ENCODE measurements around the gene LY86. TPM values are rescaled to one million over a fixed set of nuclear protein-coding genes. Genes with fewer than 3 reads are reported as not detected.

LY86 gene
- total RNA-seq, 1 experiment from 2014 or later, result not detected

- ChIA-PET POLR2A (no interaction called here), CTCF (no interaction called here)
- no TSS peak for BruUV-seq (replicated peaks)
- intact Hi-C loops (cut with micrococcal nuclease), result no loop called here
- no peaks in the 10 kb centered on the region for H3K27me3 Mint-ChIP-seq (ENCODE audit: insufficient read depth, unreplicated experiment)
- H3K9me3 Mint-ChIP-seq (ENCODE audit: unreplicated experiment), result no peaks in the 10 kb centered on the region
- peaks cover 19% of the 10 kb centered on the region for H3K4me1 Mint-ChIP-seq (ENCODE audit: insufficient read depth, unreplicated experiment)
- H3K4me3 Mint-ChIP-seq (ENCODE audit: unreplicated experiment), result no peak overlapping the region
- no peak overlapping the region for H3K27ac Mint-ChIP-seq (ENCODE audit: low read depth, unreplicated experiment)
- TF ChIP-seq, protein P1, sequence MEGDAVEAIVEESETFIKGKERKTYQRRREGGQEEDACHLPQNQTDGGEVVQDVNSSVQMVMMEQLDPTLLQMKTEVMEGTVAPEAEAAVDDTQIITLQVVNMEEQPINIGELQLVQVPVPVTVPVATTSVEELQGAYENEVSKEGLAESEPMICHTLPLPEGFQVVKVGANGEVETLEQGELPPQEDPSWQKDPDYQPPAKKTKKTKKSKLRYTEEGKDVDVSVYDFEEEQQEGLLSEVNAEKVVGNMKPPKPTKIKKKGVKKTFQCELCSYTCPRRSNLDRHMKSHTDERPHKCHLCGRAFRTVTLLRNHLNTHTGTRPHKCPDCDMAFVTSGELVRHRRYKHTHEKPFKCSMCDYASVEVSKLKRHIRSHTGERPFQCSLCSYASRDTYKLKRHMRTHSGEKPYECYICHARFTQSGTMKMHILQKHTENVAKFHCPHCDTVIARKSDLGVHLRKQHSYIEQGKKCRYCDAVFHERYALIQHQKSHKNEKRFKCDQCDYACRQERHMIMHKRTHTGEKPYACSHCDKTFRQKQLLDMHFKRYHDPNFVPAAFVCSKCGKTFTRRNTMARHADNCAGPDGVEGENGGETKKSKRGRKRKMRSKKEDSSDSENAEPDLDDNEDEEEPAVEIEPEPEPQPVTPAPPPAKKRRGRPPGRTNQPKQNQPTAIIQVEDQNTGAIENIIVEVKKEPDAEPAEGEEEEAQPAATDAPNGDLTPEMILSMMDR (IDR thresholded peaks at IDR 0.05; ENCODE audit: unreplicated experiment), result no peak
- H3K36me3 Mint-ChIP-seq (ENCODE audit: insufficient read depth, unreplicated experiment), result no peaks in the 10 kb centered on the region
- DNase-seq (ENCODE audit: unreplicated experiment), result no peak
Observed at GRCh38 chr6:6614983-6615349, 26.4 kb downstream of the LY86 start.

- peaks cover 19% of the 10 kb centered on the region for H3K4me1 Mint-ChIP-seq (ENCODE audit: insufficient read depth, unreplicated experiment)
- POLR2A ChIA-PET, result no interaction called here
- TF ChIP-seq, protein P1 (IDR thresholded peaks at IDR 0.05; ENCODE audit: unreplicated experiment), result no peak
- no peak for DNase-seq (ENCODE audit: unreplicated experiment)
- intact Hi-C loops (cut with micrococcal nuclease), result no loop called here
- CTCF ChIA-PET, result no interaction called here
- H3K27me3 Mint-ChIP-seq (ENCODE audit: insufficient read depth, unreplicated experiment), result no peaks in the 10 kb centered on the region
- no peaks in the 10 kb centered on the region for H3K36me3 Mint-ChIP-seq (ENCODE audit: insufficient read depth, unreplicated experiment)
- no peak overlapping the region for H3K27ac Mint-ChIP-seq (ENCODE audit: low read depth, unreplicated experiment)
- H3K4me3 Mint-ChIP-seq (ENCODE audit: unreplicated experiment), result no peak overlapping the region
- no peaks in the 10 kb centered on the region for H3K9me3 Mint-ChIP-seq (ENCODE audit: unreplicated experiment)
- BruUV-seq (replicated peaks), result no TSS peak
Observed at GRCh38 chr6:6616656-6617055, 28.1 kb downstream of the LY86 start.

DNA sequence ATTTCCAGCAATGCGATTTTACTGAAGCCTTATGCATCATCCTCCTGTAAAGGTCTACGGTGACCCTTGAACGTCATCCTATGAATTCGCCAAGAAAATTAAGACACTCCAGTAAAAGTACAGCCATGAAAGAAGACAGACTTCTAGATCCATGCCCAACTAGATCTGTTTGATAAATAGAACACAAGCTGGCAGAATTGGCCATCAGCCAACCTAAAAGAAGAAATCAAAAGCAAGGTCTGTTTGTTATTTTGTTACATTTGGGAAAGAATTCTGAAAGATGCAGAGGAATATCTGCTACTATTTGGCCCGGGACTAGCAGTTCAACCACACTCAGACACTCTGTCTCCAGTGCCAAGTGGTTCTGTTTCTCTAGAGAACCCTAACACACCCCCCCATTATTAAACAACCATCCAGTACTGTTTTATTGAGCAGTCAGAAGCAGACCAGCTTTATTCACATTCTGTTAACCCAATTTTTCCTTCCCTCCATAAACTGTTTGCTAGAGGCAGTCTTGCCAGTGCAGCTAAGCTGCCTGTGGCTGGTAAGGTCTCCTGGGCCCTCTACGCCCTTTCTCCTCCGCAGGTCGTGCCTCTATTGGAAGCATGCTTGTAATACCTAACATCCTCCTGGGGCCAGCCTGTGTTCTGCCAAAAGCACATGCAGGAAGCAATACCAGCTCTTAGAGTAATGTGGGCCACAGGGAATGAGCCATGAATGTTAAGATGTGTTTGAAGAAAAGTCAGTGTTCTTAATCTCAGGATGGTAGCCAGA is 30.7 kb downstream of the LY86 start:
- no TSS peak for BruUV-seq (replicated peaks)
- H3K27ac Mint-ChIP-seq (ENCODE audit: low read depth, unreplicated experiment), result no peak overlapping the region
- no peaks in the 10 kb centered on the region for H3K9me3 Mint-ChIP-seq (ENCODE audit: unreplicated experiment)
- ChIA-PET CTCF (no interaction called here), POLR2A (interaction anchor here (0.8 kb wide), 1 partner anchor 84 kb away, joined by 3 read pairs; no protein-coding TSS in a partner anchor)
- no peak overlapping the region for H3K4me3 Mint-ChIP-seq (ENCODE audit: unreplicated experiment)
- peaks cover 15% of the 10 kb centered on the region for H3K4me1 Mint-ChIP-seq (ENCODE audit: insufficient read depth, unreplicated experiment)
- TF ChIP-seq, protein P1 (IDR thresholded peaks at IDR 0.05; ENCODE audit: unreplicated experiment), result no peak
- no peak for DNase-seq (ENCODE audit: unreplicated experiment)
- H3K27me3 Mint-ChIP-seq (ENCODE audit: insufficient read depth, unreplicated experiment), result peaks cover 17% of the 10 kb centered on the region
- no peaks in the 10 kb centered on the region for H3K36me3 Mint-ChIP-seq (ENCODE audit: insufficient read depth, unreplicated experiment)
- intact Hi-C loops (cut with micrococcal nuclease), result no loop called here

DNA sequence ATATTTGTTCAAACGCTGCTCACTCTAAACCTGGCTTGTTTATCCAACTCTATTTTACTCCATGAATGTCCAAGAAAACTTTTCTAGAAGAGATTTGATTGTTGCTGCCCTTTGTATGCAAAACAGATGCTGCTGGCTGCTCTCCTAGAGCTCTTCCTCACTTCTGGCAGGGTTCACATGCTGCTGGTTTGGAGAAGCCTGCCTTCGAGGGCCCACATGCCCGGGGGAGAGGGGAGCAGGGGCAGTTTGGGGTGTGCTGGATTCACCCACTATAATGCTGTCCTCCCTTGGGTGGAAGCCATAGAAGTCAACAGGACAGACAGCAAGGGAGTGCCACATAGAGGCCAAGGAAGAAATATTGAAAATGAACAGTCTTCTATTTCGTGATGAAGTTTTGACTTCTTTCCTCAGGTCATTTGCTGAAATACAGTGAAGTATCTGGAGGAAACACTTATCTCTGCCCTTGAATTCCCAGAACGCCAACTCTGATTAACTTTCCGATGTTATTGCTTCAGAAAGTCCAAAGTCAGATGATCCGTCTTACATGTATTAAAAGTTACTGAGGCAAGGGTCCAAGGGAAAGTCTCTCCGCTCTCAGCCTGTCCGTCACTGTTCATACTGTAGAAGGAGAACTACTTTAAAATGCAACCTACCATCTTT is 32.4 kb downstream of the LY86 start:
- intact Hi-C loops (cut with micrococcal nuclease), result no loop called here
- no peak for DNase-seq (ENCODE audit: unreplicated experiment)
- ChIA-PET CTCF (no interaction called here), POLR2A (no interaction called here)
- no TSS peak for BruUV-seq (replicated peaks)
- Mint-ChIP-seq H3K27me3 (ENCODE audit: insufficient read depth, unreplicated experiment) (peaks cover 33% of the 10 kb centered on the region), H3K27ac (ENCODE audit: low read depth, unreplicated experiment) (no peak overlapping the region), H3K4me1 (ENCODE audit: insufficient read depth, unreplicated experiment) (peaks cover 5% of the 10 kb centered on the region), H3K4me3 (ENCODE audit: unreplicated experiment) (no peak overlapping the region), H3K36me3 (ENCODE audit: insufficient read depth, unreplicated experiment) (no peaks in the 10 kb centered on the region), H3K9me3 (ENCODE audit: unreplicated experiment) (no peaks in the 10 kb centered on the region)
- TF ChIP-seq, protein P1 (IDR thresholded peaks at IDR 0.05; ENCODE audit: unreplicated experiment), result no peak
